GM23248 (cell line): ENCODE results near the gene FTO.

ENCODE experiments used
- EZH2 ChIP-seq: fragments of 200-600 bp; sonication (generic); IDR thresholded peaks from 2 replicates; pipeline ENCODE4 v1.6.1; 2018; ENCODE audit warnings: antibody characterized with exemption, mild to moderate bottlenecking; ENCODE audit not compliant: insufficient read depth, poor library complexity, severe bottlenecking
- EZH2phosphoT487 ChIP-seq: fragments of 200-600 bp; sonication (generic); IDR thresholded peaks from 2 replicates; pipeline ENCODE4 v1.6.1; 2018; ENCODE audit warnings: antibody characterized with exemption, moderate library complexity, mild to moderate bottlenecking, low read depth; ENCODE audit not compliant: insufficient read depth

GRCh38 chr16:53803998-53804397, 100.0 kb downstream of the FTO start:
- TF ChIP-seq EZH2phosphoT487: no peak
- no peak for TF ChIP-seq EZH2
